Body of pancreas (tissue), 4 donors: Measurements from ENCODE around the gene FOXE3. TPM values are rescaled to one million over a fixed set of nuclear protein-coding genes. Genes with fewer than 3 reads are reported as not detected.

ENCODE experiments used
- ATAC-seq: fragments of 150-250 bp; one replicate; pipeline ENCODE4 v1.9.1; 2016
- DNase-seq, 4 donors: peaks; one replicate each; pipeline ENCODE4 v3.0.0-alpha.2; 2019
- H3K27ac ChIP-seq, 4 donors: fragments of 200-600 bp; sonication (generic); 1 replicate in 3 of 4; 2 replicates in 1 of 4; pipeline versions ENCODE4 v1.5.1 to v1.6.1; 2016 to 2019; ENCODE audit warnings: mild to moderate bottlenecking in 1 of 4, mixed read lengths in 1 of 4, moderate library complexity in 1 of 4
- H3K27me3 ChIP-seq, 2 donors: fragments of 200-600 bp; sonication (generic); one replicate each; pipeline ENCODE4 v1.6.0; 2016; ENCODE audit warnings: mild to moderate bottlenecking in 1 of 2
- H3K36me3 ChIP-seq, 2 donors: fragments of 200-600 bp; sonication (generic); replicated peaks in 1 of 2; 2 replicates each; pipeline ENCODE4 v1.5.1; 2016; ENCODE audit warnings: low read depth in 2 of 2; ENCODE audit not compliant: insufficient read depth in 1 of 2
- H3K4me1 ChIP-seq: fragments of 200-600 bp; sonication (generic); one replicate; pipeline ENCODE4 v1.6.0; 2016
- H3K4me3 ChIP-seq, 2 donors: fragments of 200-600 bp; sonication (generic); 1 replicate in 1 of 2; 2 replicates in 1 of 2; pipeline ENCODE4 v1.5.1; 2016 to 2019
- H3K9me3 ChIP-seq, 3 donors: fragments of 200-600 bp; sonication (generic); 1 replicate in 2 of 3; 2 replicates in 1 of 3; pipeline ENCODE4 v1.5.1; 2016
- CTCF ChIP-seq, 7 experiments: fragments of 450-650 bp in 4 of 7; fragments of 200-600 bp in 3 of 7; sonication (generic) in 3 of 7; IDR thresholded peaks; one replicate each; pipeline ENCODE4 v1.5.1; 2016 to 2019; ENCODE audit warnings: antibody characterized with exemption in 7 of 7
- POLR2A ChIP-seq, 3 donors: fragments of 450-650 bp; IDR thresholded peaks; one replicate each; pipeline ENCODE4 v1.6.1; 2016; ENCODE audit warnings: antibody characterized with exemption in 3 of 3, mild to moderate bottlenecking in 2 of 3
- WGBS, 2 donors: methylation state at CpG; one replicate each; pipeline ENCODE4 v1.1.5; 2017; 5-methylcytosine and 5-hydroxymethylcytosine counted together
- intact Hi-C: fragments of 100-400 bp; cut with DNase I; formaldehyde crosslinking; loops from one replicate; pipeline ENCODE4 v1.15.1; 2023
- total RNA-seq, 2 donors: library from RNA; depleted of rRNA; stranded (reverse); fragments of >200 nt; gene quantifications; one replicate each; pipeline ENCODE4 v1.1.0, GENCODE V29; 2016

The FOXE3 gene
- total RNA-seq, 2 donors from 2014 or later = not detected

- ATAC-seq (no peak), DNase-seq (no peak)
- no peak for TF ChIP-seq POLR2A (IDR thresholded peaks at IDR 0.05)
- no peak for TF ChIP-seq CTCF (IDR thresholded peaks at IDR 0.05)
- H3K9me3 ChIP-seq = no peaks in the 10 kb centered on the region
- no peak overlapping the region for H3K4me3 ChIP-seq
- intact Hi-C loops = no loop called here
- no peak overlapping the region for H3K27ac ChIP-seq
- H3K36me3 ChIP-seq = no peaks in the 10 kb centered on the region
- 77 to 81% methylated on average over 12 of the region's 12 CpGs for WGBS, 2 donors
- no peaks in the 10 kb centered on the region for H3K27me3 ChIP-seq
- H3K4me1 ChIP-seq = no peaks in the 10 kb centered on the region
Observed at GRCh38 chr1:47409311-47410067, 6.6 kb upstream of the FOXE3 start.

DNA sequence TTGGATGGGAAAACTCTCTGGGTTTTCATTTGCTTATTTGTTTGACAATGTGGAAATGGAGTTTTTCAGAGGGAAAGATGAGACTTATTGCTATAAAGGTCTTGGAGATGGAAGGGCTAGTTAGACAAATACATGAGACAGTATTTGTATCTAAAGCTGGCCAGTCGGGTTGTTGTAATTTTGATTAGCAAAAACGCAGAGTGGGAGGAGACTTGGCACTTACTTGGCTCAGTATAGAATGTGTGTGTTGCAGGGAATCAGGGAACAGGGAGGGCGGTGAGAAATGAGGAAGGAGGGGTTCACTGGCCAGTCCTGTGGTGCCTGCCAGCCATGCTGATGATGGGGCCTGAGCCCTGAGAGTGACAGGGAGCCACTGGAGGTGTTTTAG lies 6.0 kb upstream of the FOXE3 start:
- H3K4me1 ChIP-seq = no peaks in the 10 kb centered on the region
- DNase-seq (no peak), ATAC-seq (no peak)
- no peak overlapping the region for H3K4me3 ChIP-seq
- no peaks in the 10 kb centered on the region for H3K9me3 ChIP-seq
- no peaks in the 10 kb centered on the region for H3K36me3 ChIP-seq
- H3K27me3 ChIP-seq = no peaks in the 10 kb centered on the region
- intact Hi-C loops = no loop called here
- WGBS, 2 donors = 42 to 59% methylated on average over 3 of the region's 3 CpGs
- TF ChIP-seq CTCF (IDR thresholded peaks at IDR 0.05) (no peak), POLR2A (IDR thresholded peaks at IDR 0.05) (no peak)
- no peak overlapping the region for H3K27ac ChIP-seq

DNA sequence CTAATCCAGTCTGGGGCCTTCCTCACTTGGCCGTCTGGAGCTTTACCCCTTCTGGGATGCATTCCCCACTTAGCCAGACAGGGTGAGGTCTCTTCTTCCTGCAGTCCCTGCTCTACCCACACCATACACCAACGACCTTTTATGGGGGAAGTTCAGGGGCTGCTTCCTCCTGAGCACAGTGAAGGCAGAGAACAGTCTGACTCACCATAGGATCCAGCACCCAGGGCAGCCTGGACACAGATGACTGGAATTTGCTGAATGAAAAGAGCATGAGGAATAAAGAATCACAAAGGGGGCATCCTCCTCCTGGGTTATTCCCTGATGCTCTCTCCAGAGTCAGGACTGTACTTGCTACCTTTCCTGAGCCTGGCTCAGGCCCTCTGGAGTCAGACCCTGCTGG lies 4.6 kb upstream of the FOXE3 start:
- Histone ChIP-seq H3K27ac (no peak overlapping the region), H3K36me3 (no peaks in the 10 kb centered on the region), H3K4me1 (no peaks in the 10 kb centered on the region), H3K4me3 (no peak overlapping the region), H3K27me3 (peaks cover 0 to 6% of the 10 kb centered on the region in 2 donors), H3K9me3 (no peaks in the 10 kb centered on the region)
- no peak for TF ChIP-seq CTCF (IDR thresholded peaks at IDR 0.05)
- TF ChIP-seq POLR2A (IDR thresholded peaks at IDR 0.05) = no peak
- no peak for ATAC-seq
- intact Hi-C loops = no loop called here
- 34 to 46% methylated on average over 2 of the region's 2 CpGs for WGBS, 2 donors
- DNase-seq = no peak

GRCh38 chr1:47412437-47412836 lies 3.6 kb upstream of the FOXE3 start:
- intact Hi-C loops = no loop called here
- Histone ChIP-seq H3K36me3 (no peaks in the 10 kb centered on the region), H3K4me1 (no peaks in the 10 kb centered on the region), H3K27ac (no peak overlapping the region), H3K4me3 (no peak overlapping the region), H3K27me3 (peaks cover 0 to 14% of the 10 kb centered on the region in 2 donors), H3K9me3 (no peaks in the 10 kb centered on the region)
- DNase-seq (no peak), ATAC-seq (no peak)
- 86% methylated on average over 14 of the region's 14 CpGs; no CpG with 5 or more reads in 1 of the 2 donors for WGBS, 2 donors
- TF ChIP-seq CTCF (IDR thresholded peaks at IDR 0.05) = no peak
